22Rv1 (cell line): ENCODE data around the gene EIF2S2.

Experiments used
- H3K27ac ChIP-seq: fragments of 450-650 bp; 2 replicates; pipeline ENCODE4 v1.5.1; 2017
- ZFX ChIP-seq: fragments of 450-650 bp; IDR thresholded peaks from 2 replicates; pipeline ENCODE4 v1.6.1; 2017; ENCODE audit warnings: antibody characterized with exemption, borderline replicate concordance
- TF ChIP-seq, protein P1 (sequence below): fragments of 450-650 bp; IDR thresholded peaks from 2 replicates; pipeline ENCODE4 v1.5.1; 2017; ENCODE audit warnings: mild to moderate bottlenecking

Gene EIF2S2

GRCh38 chr20:34110745-34111641, 1.1 kb downstream of the EIF2S2 start:
- TF ChIP-seq, protein P1, sequence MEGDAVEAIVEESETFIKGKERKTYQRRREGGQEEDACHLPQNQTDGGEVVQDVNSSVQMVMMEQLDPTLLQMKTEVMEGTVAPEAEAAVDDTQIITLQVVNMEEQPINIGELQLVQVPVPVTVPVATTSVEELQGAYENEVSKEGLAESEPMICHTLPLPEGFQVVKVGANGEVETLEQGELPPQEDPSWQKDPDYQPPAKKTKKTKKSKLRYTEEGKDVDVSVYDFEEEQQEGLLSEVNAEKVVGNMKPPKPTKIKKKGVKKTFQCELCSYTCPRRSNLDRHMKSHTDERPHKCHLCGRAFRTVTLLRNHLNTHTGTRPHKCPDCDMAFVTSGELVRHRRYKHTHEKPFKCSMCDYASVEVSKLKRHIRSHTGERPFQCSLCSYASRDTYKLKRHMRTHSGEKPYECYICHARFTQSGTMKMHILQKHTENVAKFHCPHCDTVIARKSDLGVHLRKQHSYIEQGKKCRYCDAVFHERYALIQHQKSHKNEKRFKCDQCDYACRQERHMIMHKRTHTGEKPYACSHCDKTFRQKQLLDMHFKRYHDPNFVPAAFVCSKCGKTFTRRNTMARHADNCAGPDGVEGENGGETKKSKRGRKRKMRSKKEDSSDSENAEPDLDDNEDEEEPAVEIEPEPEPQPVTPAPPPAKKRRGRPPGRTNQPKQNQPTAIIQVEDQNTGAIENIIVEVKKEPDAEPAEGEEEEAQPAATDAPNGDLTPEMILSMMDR = no peak

GRCh38 chr20:34110025-34110744, 1.9 kb downstream of the EIF2S2 start:
- no peak for TF ChIP-seq ZFX
- TF ChIP-seq, protein P1 = no peak
- H3K27ac ChIP-seq = peak overlapping the region; percentile 88

More at GRCh38 chr20:34110745-34111641, 1.1 kb downstream of the EIF2S2 start:
- H3K27ac ChIP-seq = peak overlapping the region; percentile 88

GRCh38 chr20:34109442-34109841, 2.6 kb downstream of the EIF2S2 start:
- H3K27ac ChIP-seq = 0 out of 2 replicates have a peak overlapping the region, but pooled peaks have one; percentile 8
- TF ChIP-seq, protein P1 = no peak
- no peak for TF ChIP-seq ZFX

DNA sequence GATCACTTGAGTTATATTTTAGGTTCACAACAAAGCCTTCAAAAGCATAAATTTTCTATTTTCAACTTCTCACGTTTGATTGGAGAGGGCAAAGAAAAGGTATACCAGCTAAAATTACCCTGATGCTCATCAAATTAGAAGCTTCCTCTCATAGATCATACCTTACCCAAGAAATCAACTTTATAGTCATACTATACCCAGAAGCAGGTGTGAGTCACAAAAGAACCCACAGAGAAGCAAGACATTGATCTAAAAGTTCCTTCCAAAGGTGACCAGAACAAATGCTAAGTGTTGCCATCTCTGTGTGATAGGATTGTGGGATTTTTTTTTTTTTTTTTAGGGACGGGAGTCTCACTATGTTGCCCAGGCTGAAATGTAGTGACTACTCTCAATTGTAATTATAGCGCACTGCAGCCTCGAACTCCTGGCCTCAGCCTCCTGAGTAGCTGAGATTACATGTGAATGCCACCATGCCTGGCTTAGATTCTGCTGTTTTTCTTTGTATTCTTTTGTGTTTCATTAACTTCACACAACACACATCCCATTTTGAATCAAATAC, 3.3 kb downstream of the EIF2S2 start:
- H3K27ac ChIP-seq = no peak overlapping the region
- TF ChIP-seq, protein P1 = no peak
- TF ChIP-seq ZFX = no peak

GRCh38 chr20:34105978-34106675, 5.9 kb downstream of the EIF2S2 start:
- no peak overlapping the region for H3K27ac ChIP-seq
- TF ChIP-seq ZFX = no peak
- TF ChIP-seq, protein P1 = no peak

DNA sequence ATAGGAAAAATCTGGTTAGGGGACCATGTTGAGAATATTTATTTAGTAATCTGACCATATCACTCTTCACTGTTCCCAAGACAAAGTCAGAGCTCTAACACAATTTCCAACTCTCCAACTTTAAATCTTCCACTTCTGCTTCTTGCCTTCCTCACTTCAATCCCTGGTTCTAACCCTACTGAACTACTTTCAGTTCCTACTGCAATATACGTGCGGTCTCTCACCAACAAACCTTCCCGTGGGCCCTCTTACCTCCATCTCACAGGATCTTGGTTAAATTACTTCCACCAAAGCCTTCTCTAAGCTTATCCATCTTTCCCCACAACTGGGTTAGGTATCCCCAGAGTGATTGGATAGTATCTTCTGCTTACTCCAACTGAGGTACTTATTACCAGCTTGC, 8.0 kb downstream of the EIF2S2 start:
- H3K27ac ChIP-seq = no peak overlapping the region

More for the DNA sequence above, 8.0 kb downstream of the EIF2S2 start:
- TF ChIP-seq, protein P1 = no peak
- no peak for TF ChIP-seq ZFX
